NCI-H2029 (cell line): ENCODE results near the gene SFTPA2.
A peak's percentile ranks its signal among the peaks of the same experiment; 100 is the strongest.
"Not testable (repeated sequence)": the region's sequence is repeated elsewhere in the genome, so short reads cannot be mapped to it uniquely, and the experiment has no call there.

Experiments
- DNase-seq: peaks from one replicate; lab custom pipeline; 2025; lab: John Stamatoyannopoulos, UW

SFTPA2 gene

DNA sequence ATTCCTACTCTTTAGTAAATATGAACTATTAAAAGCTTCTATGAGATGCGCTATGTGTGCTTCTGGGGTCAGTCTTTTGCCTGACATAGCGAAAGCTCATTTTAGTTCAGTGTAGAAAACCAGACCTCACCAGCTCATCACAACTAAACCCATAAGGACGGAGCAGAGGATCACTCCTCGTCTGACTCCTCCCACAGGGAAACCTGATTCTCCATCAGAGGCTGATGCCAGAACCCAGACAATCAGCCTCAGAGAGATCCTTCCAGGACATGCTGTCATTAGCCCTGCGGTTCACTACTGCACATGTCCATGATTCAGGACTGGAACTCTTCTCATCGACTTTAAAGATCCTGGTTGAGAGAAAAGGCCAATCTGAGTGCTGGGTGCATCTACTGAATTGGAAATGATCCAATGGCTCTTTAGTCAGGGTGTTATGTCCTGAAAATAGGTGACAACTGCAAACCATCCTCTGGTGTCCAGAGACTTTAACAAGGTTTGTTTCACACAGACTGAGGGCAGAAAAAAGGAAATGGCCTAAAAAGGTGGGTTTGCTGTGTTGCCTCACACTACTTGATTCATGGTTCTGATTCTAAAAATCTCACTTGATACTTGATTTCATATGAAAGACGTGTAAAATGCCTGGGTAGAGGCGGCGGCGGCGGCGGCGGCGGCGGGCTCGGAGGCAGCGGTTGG, 48.2 kb downstream of the SFTPA2 start, which contains the start of gene EIF5AL1:
EIF5AL1 (plus strand) TSS at position 643 of the 693 bp plus-strand sequence. CDS start 117 bp downstream, outside the sequence.
- DNase-seq = not testable (repeated sequence)

DNA sequence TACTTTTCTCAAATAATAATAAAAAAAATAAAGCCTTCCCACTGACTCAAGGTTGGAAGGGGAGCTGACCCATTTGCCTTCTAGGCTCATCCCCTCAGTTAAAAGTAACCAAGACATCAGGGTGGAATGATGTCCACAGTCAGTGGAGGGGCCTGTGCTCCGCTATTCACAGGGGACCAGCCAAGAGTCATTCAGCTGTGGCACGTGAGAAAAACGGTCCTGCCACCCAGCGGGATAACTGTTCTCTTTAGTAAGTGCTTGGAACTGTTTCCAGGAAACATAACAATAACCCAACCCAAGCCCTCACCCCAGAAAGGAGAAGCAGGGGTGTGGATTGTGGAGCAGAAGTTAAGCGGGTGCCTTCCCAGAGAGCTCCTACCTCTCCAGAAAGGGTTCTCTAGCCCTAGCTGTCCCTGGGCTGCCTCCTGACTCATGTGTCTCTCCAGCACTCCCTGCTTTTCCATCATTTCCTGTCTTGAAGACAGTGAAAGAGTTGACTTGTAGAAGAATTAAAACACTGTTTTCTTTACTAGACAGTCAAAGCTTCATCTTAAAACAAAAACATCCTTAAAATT, 50.2 kb downstream of the SFTPA2 start:
- not testable (repeated sequence) for DNase-seq

- not testable (repeated sequence) for DNase-seq
Measured at GRCh38 chr10:79509306-79509933, 50.8 kb downstream of the SFTPA2 start.

DNA sequence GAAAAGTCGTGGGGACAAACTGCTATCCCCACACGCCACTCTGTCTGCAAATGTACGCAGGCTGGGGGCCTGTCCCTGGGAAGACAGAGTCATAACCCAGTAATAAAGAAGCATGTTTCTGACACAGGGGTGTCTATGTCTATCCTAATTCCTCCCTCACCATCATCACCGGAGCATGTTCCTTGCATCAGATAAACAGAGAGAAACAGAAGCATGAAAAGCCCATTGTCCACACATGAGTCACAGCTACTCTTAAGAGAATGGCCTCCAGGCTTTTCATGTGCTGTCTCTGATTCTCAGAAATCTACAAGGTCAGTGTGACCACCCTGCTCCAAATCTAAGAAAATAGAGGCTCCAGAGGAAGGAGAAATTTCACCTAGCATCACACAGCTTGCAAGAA, 52.0 kb downstream of the SFTPA2 start:
- not testable (repeated sequence) for DNase-seq

DNA sequence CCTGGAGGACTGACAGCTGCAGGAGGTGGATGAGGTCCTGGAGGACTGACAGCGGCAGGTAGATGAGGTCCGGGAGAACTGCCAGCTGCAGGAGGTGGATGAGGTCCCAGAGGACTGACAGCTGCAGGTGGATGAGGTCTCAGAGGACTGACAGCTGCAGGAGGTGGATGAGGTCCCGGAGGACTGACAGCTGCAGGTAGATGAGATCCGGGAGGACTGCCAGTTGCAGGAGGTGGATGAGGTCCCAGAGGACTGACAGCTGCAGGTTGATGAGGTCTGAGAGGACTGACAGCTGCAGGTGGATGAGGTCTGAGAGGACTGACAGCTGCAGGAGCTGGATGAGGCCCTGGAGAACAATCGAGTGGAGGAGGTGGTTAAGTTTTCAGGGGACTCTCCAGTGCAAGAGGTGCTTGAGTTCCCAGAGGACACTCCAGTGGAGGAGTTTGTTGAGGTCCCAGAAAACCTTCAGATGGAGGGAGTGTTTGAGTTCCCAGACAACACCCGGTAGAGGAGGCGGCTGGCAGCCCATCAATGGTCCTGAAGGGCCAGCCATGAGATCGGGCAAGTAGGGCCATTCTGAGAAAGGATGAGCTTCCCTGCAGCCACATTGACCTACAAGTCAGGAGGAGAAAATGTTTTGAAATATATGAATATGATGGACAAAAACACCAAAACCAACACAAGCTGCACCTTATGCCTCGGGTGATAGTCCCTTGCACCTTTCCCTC, 52.6 kb downstream of the SFTPA2 start:
- DNase-seq = peak; percentile 56
